Measurements from ENCODE around the gene DYNC1I2. TPM values are rescaled to one million over a fixed set of nuclear protein-coding genes. Genes with fewer than 3 reads are reported as not detected.
A peak's percentile ranks its signal among the peaks of the same experiment; 100 is the strongest.

Gene DYNC1I2
- 118 and 127 TPM in 2 replicates for total RNA-seq
- long read RNA-seq, transcript DYNC1I2-201 (16 exons, 2,589 nt), result minor isoform, 57 of 196 reads
- long read RNA-seq, transcript DYNC1I2-223 (8 exons, 1,798 nt), result minor isoform, 11 of 196 reads
- long read RNA-seq, transcript DYNC1I2-203 (16 exons, 2,572 nt), result major isoform, 70 of 196 reads
- long read RNA-seq, partial matches to known transcripts, result 43 of 196 reads
- long read RNA-seq, other reads (novel, unspliced or antisense), result 14 of 196 reads

DNA sequence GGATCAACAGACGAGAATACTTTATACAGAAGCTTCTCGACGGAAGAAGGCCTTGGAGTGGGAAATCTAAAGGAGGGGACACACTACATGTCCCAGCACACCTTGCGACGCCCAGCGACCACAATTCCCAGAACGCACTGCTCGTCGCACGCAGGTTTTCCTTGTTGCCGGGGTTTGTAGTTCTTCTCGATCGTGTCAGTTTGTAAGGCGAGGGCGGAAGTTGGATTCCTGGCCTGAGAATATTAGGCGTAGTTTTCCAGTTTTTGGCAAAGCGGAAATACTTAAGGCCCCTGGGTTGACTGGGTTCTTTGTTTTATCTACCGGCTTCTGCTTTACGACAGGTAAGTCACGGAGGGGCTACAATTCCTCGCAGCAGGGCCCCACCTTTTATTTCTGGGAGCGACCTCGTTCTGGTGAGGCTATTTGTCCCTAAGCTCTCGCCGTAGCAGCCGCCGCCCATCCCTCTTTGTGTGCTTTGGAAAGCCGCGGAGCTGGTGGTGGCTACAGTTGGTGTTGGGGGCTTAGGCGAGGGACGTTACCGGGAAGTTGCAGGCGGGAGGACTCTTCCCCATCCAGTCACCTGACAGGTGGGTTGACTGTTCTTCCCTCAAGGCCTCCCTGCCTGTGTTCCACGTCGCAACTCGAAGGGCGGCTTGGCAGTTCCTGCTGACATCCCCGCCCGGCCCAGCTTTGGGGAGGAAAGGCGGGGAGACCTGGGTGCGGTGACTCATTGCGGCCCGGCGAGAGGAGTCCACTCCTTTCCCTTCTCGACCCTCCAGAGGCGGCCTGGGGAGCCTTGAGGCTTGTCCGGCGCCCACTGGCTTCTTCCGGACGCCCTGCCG is at the start of gene DYNC1I2:
Gene DYNC1I2 (plus strand): TSS at position 183 of the 842 bp plus-strand sequence. CDS start 2,687 bp downstream, outside the sequence.
- H3K4me3 Mint-ChIP-seq (ENCODE audit: unreplicated experiment), result peak within 1 kb of the TSS; percentile 94
- H3K4me1 Mint-ChIP-seq (ENCODE audit: unreplicated experiment), result peaks cover 21% of the 10 kb centered on the region
- TF ChIP-seq, protein P1, sequence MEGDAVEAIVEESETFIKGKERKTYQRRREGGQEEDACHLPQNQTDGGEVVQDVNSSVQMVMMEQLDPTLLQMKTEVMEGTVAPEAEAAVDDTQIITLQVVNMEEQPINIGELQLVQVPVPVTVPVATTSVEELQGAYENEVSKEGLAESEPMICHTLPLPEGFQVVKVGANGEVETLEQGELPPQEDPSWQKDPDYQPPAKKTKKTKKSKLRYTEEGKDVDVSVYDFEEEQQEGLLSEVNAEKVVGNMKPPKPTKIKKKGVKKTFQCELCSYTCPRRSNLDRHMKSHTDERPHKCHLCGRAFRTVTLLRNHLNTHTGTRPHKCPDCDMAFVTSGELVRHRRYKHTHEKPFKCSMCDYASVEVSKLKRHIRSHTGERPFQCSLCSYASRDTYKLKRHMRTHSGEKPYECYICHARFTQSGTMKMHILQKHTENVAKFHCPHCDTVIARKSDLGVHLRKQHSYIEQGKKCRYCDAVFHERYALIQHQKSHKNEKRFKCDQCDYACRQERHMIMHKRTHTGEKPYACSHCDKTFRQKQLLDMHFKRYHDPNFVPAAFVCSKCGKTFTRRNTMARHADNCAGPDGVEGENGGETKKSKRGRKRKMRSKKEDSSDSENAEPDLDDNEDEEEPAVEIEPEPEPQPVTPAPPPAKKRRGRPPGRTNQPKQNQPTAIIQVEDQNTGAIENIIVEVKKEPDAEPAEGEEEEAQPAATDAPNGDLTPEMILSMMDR (IDR thresholded peaks at IDR 0.05), result no peak
- H3K9me3 Mint-ChIP-seq (ENCODE audit: unreplicated experiment), result no peaks in the 10 kb centered on the region
- peak; percentile 91 for DNase-seq (ENCODE audit: extremely low spot score, unreplicated experiment)
- peak within 1 kb of the TSS; percentile 99 for H3K27ac Mint-ChIP-seq (ENCODE audit: unreplicated experiment)
- peaks cover 20% of the 10 kb centered on the region for H3K36me3 Mint-ChIP-seq (ENCODE audit: unreplicated experiment)
- peaks cover 12% of the 10 kb centered on the region for H3K27me3 Mint-ChIP-seq (ENCODE audit: unreplicated experiment)

DNA sequence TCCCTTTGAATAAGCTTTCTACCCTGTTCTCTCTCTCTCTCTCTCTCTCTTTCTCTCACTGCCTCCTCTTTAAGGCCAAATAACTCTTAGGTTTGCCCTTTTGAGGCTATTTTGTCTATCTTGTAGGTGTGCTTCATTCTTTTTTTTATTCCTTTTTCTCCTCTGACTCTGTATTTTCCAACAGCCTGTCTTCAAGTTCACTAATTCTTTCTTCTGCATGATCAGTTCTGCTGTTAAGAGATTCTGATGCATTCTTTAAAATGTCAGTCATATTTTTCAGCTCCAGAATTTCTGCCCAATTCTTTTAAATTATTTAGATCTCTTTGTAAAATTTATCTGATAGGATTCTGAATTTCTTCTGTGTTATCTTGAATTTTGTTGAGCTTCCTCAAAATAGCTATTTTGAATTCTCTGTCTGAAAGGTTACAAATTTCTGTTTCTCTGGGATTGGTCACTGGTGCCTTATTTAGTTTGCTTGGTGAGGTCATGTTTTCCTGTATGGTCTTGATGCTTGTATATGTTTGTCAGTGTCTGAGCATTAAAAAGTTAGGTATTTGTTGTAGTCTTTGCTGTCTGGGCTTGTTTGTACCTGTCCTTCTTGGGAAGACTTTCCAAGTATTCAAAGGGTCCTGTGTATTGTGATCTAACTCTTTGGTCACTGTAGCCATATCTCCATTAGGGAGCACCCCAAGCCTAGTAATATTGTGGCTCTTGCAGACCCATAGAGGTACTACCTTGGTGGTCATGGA is 35.4 kb upstream of the DYNC1I2 start:
- no peak overlapping the region for H3K4me3 Mint-ChIP-seq (ENCODE audit: unreplicated experiment)

DNA sequence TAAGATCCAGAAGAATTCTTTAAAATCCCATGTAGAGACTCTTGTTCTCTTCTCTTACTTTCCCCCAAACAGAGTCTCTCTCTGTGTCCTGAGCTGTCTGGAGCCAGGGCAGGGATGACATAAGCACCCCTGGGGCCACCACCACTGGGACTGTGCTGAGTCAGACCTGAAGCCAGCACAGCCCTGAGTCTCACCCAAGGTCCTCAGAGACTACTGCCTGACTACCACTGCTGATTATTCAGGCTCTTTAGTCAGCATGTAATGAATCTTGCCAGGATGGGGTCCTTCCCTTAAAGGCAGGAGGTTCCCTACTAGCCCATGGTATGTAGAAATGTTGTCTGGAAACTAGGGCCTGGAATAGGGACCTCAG is 34.9 kb upstream of the DYNC1I2 start:
- Mint-ChIP-seq H3K9me3 (ENCODE audit: unreplicated experiment) (peaks cover 29% of the 10 kb centered on the region), H3K4me1 (ENCODE audit: unreplicated experiment) (peaks cover 4% of the 10 kb centered on the region), H3K36me3 (ENCODE audit: unreplicated experiment) (peaks cover 4% of the 10 kb centered on the region), H3K27me3 (ENCODE audit: unreplicated experiment) (peaks cover 46% of the 10 kb centered on the region), H3K4me3 (ENCODE audit: unreplicated experiment) (no peak overlapping the region), H3K27ac (ENCODE audit: unreplicated experiment) (no peak overlapping the region)
- no peak for DNase-seq (ENCODE audit: extremely low spot score, unreplicated experiment)
- TF ChIP-seq, protein P1 (IDR thresholded peaks at IDR 0.05), result no peak

More for the DNA sequence above, 35.4 kb upstream of the DYNC1I2 start:
- H3K9me3 Mint-ChIP-seq (ENCODE audit: unreplicated experiment), result peaks cover 29% of the 10 kb centered on the region
- no peak for DNase-seq (ENCODE audit: extremely low spot score, unreplicated experiment)
- peaks cover 4% of the 10 kb centered on the region for H3K4me1 Mint-ChIP-seq (ENCODE audit: unreplicated experiment)
- peaks cover 4% of the 10 kb centered on the region for H3K36me3 Mint-ChIP-seq (ENCODE audit: unreplicated experiment)
- no peak overlapping the region for H3K27ac Mint-ChIP-seq (ENCODE audit: unreplicated experiment)
- peaks cover 40% of the 10 kb centered on the region for H3K27me3 Mint-ChIP-seq (ENCODE audit: unreplicated experiment)
- TF ChIP-seq, protein P1 (IDR thresholded peaks at IDR 0.05), result no peak

DNA sequence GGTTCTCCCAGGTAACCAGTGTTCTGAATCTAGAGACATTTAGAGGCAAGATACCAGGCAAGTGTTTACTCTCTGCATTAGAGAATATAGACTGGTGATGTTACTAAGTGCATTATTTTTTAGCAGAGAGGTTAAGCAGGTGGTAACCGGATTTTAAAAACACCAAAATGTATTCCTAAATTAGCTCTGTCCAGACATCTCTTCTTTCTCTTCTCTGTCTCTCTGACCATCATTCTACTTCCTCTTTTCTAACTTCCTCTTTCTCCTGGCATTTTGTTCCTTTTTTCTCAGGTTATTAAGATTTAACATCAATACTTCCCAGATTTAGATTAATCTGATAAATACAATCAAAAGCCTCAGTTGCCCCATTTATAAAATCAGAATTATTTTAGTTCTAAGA is 31.7 kb upstream of the DYNC1I2 start:
- H3K9me3 Mint-ChIP-seq (ENCODE audit: unreplicated experiment), result peaks cover 14% of the 10 kb centered on the region
- TF ChIP-seq, protein P1 (IDR thresholded peaks at IDR 0.05), result no peak
- peaks cover 44% of the 10 kb centered on the region for H3K27me3 Mint-ChIP-seq (ENCODE audit: unreplicated experiment)
- peaks cover 1% of the 10 kb centered on the region for H3K36me3 Mint-ChIP-seq (ENCODE audit: unreplicated experiment)
- peaks cover 4% of the 10 kb centered on the region for H3K4me1 Mint-ChIP-seq (ENCODE audit: unreplicated experiment)
- no peak overlapping the region for H3K4me3 Mint-ChIP-seq (ENCODE audit: unreplicated experiment)
- DNase-seq (ENCODE audit: extremely low spot score, unreplicated experiment), result no peak
- no peak overlapping the region for H3K27ac Mint-ChIP-seq (ENCODE audit: unreplicated experiment)
